Neuron (in vitro differentiated cells): Measurements from ENCODE around the gene TMEM117.
"Not testable (repeated sequence)": the region's sequence is repeated elsewhere in the genome, so short reads cannot be mapped to it uniquely, and the experiment has no call there.

Experiments used
- H2AFZ ChIP-seq: one replicate; pipeline ENCODE4 v1.6.1; 2013; ENCODE audit warnings: low read depth, mild to moderate bottlenecking, inconsistent platforms, low read length, moderate library complexity
- H3K27me3 ChIP-seq: one replicate; pipeline ENCODE4 v1.6.1; 2013; ENCODE audit warnings: low read length; ENCODE audit not compliant: insufficient read depth
- H3K36me3 ChIP-seq: one replicate; pipeline ENCODE4 v1.6.1; 2013; ENCODE audit warnings: low read length; ENCODE audit not compliant: insufficient read depth
- H3K4me1 ChIP-seq: one replicate; pipeline ENCODE4 v1.6.1; 2013; ENCODE audit warnings: low read length; ENCODE audit not compliant: insufficient read depth
- H3K4me3 ChIP-seq: 2 replicates; pipeline ENCODE4 v1.5.1; 2013; ENCODE audit warnings: mild to moderate bottlenecking, low read length, moderate library complexity
- H3K9me3 ChIP-seq: one replicate; pipeline ENCODE4 v1.6.1; 2013; ENCODE audit warnings: low read length

TMEM117 gene

DNA sequence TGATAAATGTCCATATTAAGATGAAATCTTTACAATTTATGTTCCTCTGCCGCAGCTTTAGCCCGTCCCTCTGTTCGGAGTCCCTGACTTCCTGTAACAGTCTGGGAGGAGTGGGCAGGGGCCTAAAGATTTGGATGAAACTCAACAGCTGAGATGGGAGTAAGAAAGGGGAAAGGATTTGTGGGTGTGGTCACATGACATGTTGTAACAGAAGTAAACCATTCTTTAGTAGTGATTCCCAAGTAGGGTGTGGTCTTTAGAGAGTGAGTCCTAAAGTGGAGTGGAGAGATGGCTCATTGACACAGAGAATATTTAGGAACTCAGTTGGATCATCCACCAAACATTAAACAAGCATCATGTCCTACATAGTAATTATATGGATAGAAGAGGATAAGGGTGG is 12.9 kb downstream of the TMEM117 start:
- Histone ChIP-seq H2AFZ (no peak overlapping the region), H3K9me3 (no peaks in the 10 kb centered on the region), H3K36me3 (peaks cover 1% of the 10 kb centered on the region), H3K27me3 (no peaks in the 10 kb centered on the region), H3K4me1 (peaks cover 14% of the 10 kb centered on the region), H3K4me3 (no peak overlapping the region)

DNA sequence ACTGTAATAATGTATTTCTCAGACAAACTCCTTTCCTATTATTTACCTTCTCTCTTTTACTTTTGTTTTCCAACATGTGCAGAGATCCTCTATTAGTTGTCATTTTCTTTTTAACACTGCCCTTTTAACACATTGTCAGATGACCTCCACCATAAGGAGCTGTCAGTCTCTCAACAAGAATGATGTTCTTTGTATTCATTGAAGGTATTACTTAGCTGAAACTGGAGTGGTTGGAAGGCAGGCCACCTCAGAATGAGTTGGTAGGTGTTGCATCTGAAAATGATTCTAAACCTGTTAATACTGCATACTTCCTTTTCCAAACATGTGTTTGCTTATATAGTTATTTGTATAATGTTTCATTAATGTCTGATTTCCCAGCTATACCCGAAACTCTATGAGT is 16.9 kb downstream of the TMEM117 start:
- Histone ChIP-seq H3K36me3 (peaks cover 1% of the 10 kb centered on the region), H3K27me3 (no peaks in the 10 kb centered on the region), H3K4me1 (peaks cover 2% of the 10 kb centered on the region)

DNA sequence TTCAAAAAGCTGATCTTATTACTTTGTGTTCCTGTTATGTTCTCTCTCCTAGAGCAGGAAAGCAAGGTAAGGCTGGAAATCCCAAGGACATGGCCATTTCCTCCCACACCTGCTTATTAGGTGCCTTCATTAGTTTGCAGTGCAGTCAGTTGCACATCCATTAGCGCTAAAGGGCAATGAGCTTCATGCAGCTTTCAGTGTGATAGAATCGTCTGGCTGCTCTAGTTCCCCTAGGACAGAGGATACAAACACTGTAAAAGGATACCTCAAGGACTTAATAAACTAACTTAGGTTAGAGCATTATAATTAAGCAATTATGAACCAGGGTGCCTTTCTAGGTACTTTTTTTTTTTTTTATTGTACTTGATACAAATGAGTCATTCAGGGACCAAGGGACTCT is 21.1 kb downstream of the TMEM117 start:
- H3K4me1 ChIP-seq = peaks cover 2% of the 10 kb centered on the region
- H2AFZ ChIP-seq = no peak overlapping the region
- no peak overlapping the region for H3K4me3 ChIP-seq
- H3K9me3 ChIP-seq = no peaks in the 10 kb centered on the region
- no peaks in the 10 kb centered on the region for H3K27me3 ChIP-seq
- no peaks in the 10 kb centered on the region for H3K36me3 ChIP-seq

More for the DNA sequence above, 16.9 kb downstream of the TMEM117 start:
- Histone ChIP-seq H3K9me3 (no peaks in the 10 kb centered on the region), H3K4me3 (no peak overlapping the region), H2AFZ (no peak overlapping the region)

DNA sequence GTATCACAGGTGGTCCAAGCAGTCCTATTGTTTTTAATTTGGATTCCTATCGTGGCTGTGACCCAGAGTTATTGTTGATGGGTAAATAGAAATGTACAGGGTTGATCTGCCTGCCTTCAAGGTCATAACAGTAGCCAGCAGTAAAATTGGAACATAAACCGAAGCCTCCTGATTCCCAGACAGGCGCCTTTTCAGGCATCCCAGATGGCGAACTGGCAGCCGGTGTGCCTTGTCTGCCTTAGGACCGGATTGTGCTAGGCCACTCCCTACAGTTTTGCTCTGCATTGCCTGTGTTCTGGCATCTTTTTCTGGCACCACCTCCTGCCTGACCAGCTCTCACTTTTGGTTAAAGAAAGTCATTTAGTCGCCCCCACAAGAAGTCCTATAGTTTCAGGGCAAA is 22.2 kb downstream of the TMEM117 start:
- Histone ChIP-seq H3K9me3 (no peaks in the 10 kb centered on the region), H3K4me3 (no peak overlapping the region), H2AFZ (no peak overlapping the region), H3K36me3 (no peaks in the 10 kb centered on the region), H3K4me1 (no peaks in the 10 kb centered on the region), H3K27me3 (no peaks in the 10 kb centered on the region)

DNA sequence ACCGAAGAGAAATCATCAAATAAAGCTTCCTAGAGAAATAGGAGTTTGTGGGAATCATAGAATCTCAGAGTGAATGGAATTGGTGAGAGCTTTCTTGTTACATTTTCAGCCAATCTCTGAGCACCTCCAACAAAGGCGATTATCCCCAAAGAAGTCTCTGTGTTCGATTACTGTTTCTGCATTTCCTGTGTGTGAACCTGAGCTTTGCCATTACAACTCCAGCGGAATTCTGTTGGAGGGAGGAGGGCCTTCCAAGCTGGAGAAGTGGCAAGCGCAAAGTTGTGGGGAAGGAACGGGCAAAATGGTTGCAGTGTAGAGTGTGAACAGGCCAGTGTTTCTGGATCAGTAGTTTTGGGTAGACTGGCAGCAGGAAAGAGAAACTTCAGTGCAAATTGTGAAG is 23.1 kb downstream of the TMEM117 start:
- no peaks in the 10 kb centered on the region for H3K27me3 ChIP-seq
- H2AFZ ChIP-seq = no peak overlapping the region
- H3K36me3 ChIP-seq = no peaks in the 10 kb centered on the region
- H3K9me3 ChIP-seq = no peaks in the 10 kb centered on the region
- no peak overlapping the region for H3K4me3 ChIP-seq
- H3K4me1 ChIP-seq = no peaks in the 10 kb centered on the region

DNA sequence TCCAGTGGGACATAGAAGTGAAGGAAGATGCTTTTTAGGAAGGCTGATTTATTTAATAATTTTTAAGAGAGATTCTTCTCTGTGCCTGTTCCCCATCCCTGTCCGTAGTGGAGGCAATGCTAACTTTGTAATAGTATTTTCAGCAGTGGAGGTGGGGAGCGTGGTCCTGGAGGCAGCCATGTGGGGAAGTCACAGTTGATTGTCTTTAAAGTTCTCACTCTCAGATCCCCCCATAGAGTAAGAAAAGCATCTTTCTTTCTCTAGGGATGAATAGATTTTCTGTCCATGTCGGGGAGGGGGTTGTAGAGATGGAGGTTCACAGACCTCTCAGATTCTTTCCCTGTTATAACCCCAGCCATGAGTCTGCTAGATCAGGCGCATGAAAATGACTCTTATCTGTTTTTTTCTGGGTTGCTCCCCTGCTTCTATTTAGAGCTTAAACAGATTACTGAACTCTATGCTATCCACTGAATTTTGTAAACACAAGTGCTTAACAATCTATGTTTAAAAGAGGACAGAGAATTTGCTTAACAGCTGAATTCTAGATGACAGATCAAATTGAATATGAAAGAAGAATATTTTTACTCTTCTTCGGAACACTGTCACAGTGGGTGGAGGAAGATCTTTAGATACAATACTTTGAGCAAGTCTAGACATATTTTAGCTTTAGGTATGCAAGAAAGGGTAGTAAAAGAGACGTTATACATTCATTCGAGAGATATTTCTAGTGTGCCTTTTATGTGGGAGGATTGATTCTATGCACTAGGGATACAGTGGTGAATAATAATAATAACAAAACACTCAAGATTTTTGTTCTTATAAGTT is 25.3 kb downstream of the TMEM117 start:
- Histone ChIP-seq H3K36me3 (no peaks in the 10 kb centered on the region), H3K27me3 (no peaks in the 10 kb centered on the region), H3K4me1 (no peaks in the 10 kb centered on the region), H2AFZ (no peak overlapping the region), H3K9me3 (no peaks in the 10 kb centered on the region), H3K4me3 (no peak overlapping the region)

DNA sequence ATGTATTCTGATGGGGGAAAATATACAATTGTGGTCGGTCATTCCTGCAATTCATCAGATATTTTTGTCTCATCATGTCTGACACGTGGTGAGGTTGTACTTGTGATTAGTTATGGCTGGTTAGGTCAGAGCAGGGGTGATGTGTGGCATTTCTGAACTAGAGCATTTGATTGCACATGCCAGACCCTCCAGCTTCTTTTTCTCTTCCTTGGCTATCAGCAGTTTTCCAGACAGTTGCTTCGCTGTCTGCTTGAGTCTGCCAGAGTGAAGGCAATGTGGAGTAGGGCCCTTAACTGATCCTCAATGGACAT is 25.9 kb downstream of the TMEM117 start:
- Histone ChIP-seq H2AFZ (no peak overlapping the region), H3K36me3 (no peaks in the 10 kb centered on the region), H3K4me3 (no peak overlapping the region), H3K4me1 (no peaks in the 10 kb centered on the region), H3K9me3 (no peaks in the 10 kb centered on the region), H3K27me3 (no peaks in the 10 kb centered on the region)

DNA sequence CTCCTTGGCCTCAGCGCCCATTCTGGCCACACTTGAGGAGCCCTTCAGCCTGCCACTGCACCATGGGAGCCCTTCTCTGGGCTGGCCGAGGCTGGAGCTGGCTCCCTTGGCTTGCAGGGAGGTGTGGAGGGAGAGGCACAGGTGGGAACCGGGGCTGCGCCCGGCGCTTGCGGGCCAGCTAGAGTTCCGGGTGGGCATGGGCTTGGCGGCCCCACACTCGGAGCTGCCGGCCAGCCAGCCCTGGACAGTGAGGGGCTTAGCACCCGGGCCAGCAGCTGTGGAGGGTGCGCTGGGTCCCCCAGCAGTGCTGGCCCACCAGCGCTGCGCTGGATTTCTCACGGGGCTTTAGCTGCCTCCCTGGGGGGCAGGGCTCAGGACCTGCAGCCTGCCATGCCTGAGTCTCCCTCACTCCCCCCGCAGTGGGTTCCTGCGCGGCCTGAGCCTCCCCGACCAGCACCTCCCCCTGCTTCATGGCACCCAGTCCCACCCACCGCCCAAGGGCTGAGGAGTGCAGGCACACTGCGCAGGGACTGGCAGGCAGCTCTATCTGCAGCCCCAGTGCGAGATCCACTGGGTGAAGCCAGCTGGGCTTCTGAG is 28.0 kb downstream of the TMEM117 start:
- H3K4me3 ChIP-seq = no peak overlapping the region
- no peaks in the 10 kb centered on the region for H3K4me1 ChIP-seq
- H2AFZ ChIP-seq = no peak overlapping the region
- H3K36me3 ChIP-seq = no peaks in the 10 kb centered on the region
- H3K9me3 ChIP-seq = no peaks in the 10 kb centered on the region
- H3K27me3 ChIP-seq = no peaks in the 10 kb centered on the region

DNA sequence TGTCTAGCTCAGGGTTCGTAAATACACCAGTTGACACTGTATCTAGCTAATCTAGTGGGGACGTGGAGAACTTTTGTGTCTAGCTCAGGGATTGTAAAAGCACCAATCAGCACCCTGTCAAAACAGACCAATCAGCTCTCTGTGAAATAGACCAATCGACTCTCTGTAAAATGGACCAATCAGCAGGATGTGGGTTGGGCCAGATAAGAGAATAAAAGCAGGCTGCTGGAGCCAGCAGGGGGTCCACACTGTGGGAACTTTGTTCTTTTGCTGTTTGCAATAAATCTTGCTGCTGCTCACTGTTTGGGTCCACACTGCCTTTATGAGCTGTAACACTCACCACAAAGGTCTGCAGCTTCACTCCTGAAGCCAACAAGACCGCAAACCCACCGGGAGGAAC is 28.7 kb downstream of the TMEM117 start:
- H2AFZ ChIP-seq, H3K4me1 ChIP-seq, H3K9me3 ChIP-seq, H3K36me3 ChIP-seq, H3K27me3 ChIP-seq, H3K4me3 ChIP-seq: not testable (repeated sequence)

DNA sequence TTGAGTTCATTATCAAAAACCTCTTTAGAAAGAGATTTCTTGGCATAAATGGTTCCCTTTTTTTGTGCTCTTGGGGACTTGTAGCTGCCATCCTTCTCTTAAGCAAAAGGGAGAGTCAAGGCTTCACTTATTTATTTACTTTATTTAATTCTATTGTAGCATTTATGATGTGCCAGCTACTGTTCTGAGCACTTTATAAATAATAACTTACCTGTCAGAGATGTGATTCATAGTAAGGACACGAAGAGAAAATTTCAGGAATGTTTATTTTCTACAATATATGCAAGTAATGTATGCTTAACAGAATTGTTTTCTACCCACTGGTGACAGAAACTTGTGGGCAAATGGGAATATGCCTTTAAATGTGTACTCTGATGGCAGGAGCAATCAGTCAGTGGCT is 33.3 kb downstream of the TMEM117 start:
- Histone ChIP-seq H3K4me3 (no peak overlapping the region), H2AFZ (no peak overlapping the region), H3K36me3 (no peaks in the 10 kb centered on the region), H3K9me3 (no peaks in the 10 kb centered on the region), H3K27me3 (no peaks in the 10 kb centered on the region), H3K4me1 (no peaks in the 10 kb centered on the region)

DNA sequence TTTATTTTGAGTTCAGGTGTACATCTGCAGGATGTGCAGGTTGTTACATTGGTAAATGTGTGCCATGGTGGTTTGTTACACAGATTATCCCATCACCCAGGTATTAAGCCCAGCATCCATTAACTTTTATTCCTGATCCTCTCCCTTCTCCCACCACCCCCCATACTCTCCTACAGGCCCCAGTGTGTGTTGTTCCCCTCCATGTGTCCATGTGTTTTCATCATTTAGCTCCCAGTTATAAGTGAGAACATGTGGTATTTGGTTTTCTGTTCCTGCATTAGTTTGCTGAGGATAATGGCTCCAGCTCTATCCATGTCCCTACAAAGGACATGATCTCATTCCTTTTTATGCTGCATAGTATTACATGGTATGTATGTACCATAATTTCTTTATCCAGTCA is 33.9 kb downstream of the TMEM117 start:
- H3K4me3 ChIP-seq, H3K4me1 ChIP-seq, H2AFZ ChIP-seq, H3K27me3 ChIP-seq, H3K36me3 ChIP-seq, H3K9me3 ChIP-seq: not testable (repeated sequence)

DNA sequence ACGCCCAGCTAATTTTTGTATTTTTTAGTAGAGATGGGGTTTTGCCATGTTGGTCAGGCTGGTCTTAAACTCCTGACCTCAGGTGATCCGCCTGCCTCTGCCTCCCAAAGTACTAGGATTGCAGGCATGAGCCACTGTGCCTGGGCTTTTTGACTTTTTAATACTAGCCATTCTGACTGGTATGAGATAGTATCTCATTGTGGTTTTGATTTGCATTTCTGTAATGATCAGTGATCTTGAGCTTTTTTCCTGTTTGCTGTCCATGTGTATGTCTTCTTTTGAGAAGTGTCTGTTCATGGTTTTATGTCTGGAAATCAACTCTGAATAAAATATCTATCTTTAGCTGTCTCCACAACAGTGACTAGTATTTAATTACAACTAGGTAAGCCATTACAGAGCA is 35.4 kb downstream of the TMEM117 start:
- H3K36me3 ChIP-seq, H3K4me3 ChIP-seq, H3K4me1 ChIP-seq, H3K9me3 ChIP-seq, H2AFZ ChIP-seq, H3K27me3 ChIP-seq: not testable (repeated sequence)

DNA sequence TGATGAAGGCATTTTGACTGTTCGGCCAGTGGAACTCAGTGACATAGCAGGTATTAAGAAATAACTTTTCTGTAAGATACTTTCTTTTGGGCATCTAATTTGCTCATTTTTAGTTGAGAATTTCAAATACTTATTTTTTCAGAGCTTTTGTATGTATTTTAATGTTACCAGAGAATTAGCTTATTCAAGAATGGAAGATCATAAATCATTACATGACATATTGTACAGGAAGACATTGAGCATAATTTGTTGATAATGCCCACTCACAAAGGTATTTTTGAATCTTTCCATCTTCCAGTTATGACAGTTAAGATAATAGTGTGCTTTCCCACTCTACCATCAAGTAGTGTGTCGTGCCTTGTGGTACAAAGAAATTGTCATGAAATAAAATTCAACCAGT is 36.5 kb downstream of the TMEM117 start:
- Histone ChIP-seq H3K36me3 (no peaks in the 10 kb centered on the region), H2AFZ (no peak overlapping the region), H3K4me1 (no peaks in the 10 kb centered on the region), H3K9me3 (no peaks in the 10 kb centered on the region), H3K4me3 (no peak overlapping the region), H3K27me3 (no peaks in the 10 kb centered on the region)

DNA sequence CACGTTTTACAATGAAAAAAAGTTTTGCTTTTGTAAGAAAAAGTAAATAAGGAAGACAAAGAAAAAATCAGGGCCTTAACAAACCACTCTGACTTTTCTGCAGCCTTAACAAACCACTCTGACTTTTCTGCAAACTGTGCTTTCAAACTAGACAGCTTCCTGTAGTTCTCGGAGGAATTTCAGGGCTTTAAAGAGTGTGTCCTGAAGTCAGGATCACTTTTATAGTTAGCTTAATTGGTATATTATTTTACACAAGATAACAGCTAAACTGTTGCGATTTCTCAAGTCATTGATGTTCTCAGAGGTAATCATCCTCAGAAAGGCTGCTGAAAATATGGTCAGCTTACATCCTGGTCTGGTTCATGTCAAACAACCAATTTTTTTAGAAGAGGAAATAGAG is 42.2 kb downstream of the TMEM117 start:
- no peak overlapping the region for H2AFZ ChIP-seq
- H3K9me3 ChIP-seq = no peaks in the 10 kb centered on the region
- no peak overlapping the region for H3K4me3 ChIP-seq
- no peaks in the 10 kb centered on the region for H3K36me3 ChIP-seq
- no peaks in the 10 kb centered on the region for H3K4me1 ChIP-seq
- H3K27me3 ChIP-seq = no peaks in the 10 kb centered on the region
